GM19023 (cell line): ENCODE data around the gene SIGLEC6.

Experiments used
- ATAC-seq: cut with Tn5 transposase; IDR thresholded peaks from one replicate; pipeline ENCODE4 v1.9.1; 2021; ENCODE audit warnings: mild to moderate bottlenecking, moderate library complexity; ENCODE audit not compliant: unreplicated experiment

The SIGLEC6 gene

DNA sequence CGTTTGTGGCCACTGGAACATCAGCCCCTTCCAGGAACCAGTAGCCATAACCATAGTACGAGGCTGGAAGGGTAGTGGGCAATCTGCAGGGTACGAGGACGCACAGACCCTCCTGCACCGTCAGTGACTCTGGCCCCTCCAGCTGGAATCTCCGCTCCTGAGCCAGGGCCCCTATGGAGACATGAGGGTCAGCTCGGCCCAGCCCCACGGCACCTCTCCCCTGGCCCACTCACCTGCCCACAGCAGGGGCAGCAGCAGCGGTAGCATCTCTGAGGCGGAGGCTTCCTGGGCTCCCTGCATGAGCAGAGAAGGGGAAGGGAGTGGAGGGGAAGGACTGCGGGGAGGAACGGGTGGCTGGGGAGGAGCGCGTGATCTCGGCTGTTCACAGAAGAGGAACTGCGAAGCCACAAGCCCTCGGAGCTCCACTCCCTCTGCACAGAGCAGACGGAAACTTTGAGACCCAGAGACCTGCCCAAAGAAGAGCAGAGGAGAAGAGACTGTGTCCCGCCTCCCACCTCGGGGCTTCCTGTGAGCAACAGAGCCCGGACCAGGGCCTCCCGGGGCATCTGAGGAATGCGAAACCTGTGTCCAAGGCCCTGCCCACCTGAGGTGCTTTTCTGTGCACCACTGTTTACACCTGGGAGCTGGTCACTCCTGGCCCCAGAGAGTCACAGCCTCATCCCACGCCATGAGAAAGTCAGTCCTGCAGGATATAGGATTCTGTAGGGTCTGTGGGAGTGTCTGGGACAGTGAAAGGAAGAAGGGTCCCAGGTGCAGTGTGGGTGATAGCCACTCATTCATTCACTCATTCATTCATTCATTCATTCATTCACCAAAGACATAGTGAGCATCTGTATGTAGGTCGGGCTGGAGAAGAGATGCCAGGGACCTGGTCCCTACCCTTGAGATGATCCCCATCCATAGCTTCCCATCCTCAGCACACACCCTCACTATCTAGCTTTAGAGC, at the start of gene SIGLEC6:
Gene SIGLEC6, minus strand, starts transcription at position 322 of the 967 bp plus-strand sequence. Its CDS starts 22 bp downstream, at position 300.
- peak; percentile 62 for ATAC-seq

DNA sequence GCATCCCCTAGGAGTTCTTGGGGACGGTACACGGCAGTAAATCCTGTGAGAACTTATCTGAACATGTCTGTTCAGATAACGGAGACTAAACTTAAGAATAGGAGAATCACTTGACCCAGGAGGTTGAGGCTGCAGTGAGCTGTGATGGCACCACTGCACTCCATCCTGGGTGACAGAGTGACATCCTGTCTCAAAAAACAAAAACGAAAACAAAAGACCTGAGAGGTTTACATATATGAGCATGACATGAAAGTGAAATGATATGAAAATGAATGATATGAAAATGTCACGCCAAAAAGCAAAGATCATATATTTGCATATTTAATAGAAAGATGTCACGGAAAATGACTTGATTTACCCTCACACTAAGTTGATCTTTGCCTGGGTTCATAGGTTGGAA, 45.4 kb upstream of the SIGLEC6 start:
- ATAC-seq = no peak

DNA sequence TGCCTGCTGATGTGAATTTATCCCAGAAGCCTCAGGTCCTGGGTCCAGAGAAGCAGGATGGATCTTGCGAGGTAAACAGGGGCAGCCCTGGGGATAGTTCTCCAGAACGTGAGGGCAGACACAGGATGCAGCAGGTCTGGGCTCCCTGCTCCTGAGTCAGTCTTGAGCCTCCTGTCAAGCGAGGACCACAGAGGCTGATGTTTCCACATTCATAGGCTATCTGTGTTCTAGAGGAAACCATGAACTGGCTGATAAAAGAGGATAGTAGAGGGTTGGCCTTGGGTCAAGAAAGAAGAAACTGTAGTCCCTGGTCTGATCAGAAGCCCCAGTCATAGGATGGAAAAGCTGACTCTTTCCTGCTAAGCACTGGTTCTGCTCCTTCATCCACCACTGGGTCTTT, 41.9 kb upstream of the SIGLEC6 start:
- no peak for ATAC-seq

DNA sequence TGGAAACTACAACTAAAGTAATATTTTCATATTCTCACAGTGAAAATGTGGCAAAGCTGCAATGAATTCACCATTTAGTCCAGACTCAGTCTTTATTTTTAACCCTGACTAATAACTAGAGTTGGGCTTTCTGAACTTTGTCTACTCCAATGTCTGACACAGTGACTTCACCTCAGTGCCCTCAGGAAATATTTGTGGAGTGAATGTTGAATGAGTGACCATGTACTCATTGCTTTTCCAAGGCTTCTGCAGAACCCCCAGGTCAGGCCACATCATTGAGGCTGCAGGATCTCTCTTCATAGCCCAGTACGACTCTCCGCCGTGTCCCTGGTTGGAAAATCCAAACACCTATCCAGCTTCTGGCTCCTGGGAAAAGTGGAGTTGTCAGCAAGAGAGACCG, 41.4 kb upstream of the SIGLEC6 start:
- ATAC-seq = no peak

DNA sequence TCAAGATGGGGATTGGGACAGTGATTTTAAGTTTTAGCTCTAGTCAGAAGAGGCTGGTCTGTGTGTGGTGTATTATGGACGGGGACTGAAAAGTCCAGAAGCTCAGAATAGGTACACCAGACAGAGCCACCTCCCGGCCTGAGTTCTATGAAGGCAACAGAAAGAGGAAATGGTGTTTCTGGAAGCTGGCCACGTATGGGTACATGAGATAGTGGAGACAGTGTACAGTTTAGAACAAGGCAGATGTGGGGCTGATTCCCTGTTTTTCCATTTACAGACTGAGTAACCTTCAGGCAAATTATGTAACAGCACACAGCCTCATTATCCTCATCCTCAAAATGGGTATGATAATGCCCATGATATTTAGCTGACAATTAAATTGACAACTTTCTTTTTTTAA, 40.9 kb upstream of the SIGLEC6 start:
- no peak for ATAC-seq

DNA sequence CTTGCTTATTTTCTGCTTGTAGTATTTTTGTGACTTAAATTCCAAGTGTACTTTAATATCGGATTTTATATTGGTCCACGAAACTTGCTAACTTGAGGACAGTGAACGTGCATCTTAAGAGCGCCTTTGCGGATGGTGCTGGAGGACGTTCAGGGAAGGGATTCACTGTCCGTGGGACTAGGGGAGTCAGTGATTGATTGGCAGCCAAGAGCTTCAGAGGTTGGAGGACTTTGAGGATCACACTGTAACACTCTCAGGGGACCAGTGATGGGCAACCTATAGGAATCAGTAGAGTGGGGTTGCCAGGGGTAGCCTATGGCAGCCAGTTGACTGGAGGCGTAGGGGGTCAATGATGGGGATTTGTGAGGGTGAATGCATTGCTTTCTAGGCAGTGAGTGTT, 40.1 kb upstream of the SIGLEC6 start:
- no peak for ATAC-seq

DNA sequence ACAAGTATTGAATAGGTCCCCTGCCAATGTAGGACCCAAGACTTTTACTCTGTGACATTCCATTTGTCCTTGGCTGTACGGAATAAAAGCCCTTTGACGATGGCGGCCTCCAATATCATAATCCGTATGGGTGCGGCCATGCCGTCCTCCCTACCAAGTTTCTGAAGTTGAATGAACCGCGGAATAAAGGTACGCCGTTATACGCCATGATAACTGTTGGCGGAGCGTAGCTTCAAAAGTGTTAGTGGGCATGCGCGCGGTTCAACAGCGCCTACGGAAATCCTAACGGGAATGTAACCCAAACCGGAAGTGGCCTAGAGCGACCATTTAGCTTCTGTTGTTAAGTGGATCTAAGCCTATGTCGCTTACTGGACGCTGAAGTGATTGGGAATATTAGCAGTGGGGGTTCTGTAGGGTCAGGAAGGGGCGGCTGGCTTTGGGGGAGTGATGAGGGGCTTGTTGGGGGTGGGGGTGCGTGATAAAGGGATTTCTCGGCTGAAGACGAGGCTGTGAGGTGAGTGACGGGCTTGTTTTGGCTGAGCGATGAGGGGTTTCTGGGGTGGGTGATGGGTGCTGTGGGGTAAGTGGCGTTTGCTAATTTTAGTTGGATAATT, 39.6 kb upstream of the SIGLEC6 start, which contains the start of gene ZNF175:
Gene ZNF175, plus strand, starts transcription at position 322 of the 614 bp plus-strand sequence. CDS start 2,047 bp downstream, outside the sequence.
- ATAC-seq = peak; percentile 74

DNA sequence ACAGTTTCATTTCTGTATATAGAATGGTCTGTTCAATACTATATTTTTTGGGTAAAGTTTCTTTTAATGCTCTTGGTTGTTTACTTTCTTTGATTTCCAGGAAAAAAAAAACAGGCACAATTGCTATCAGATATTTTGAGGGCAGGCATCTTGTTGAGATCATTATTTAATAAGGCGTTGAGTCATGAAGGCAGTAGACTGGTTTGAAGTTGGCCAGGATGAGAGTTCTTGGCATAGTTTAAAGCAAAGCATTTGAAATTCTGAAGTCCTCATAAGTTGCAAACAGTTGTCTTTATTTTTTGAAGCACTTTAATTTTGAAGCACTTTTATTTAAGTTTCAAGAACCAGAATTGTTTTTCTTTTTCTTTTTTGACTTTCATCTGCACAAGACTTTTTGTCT, 37.0 kb upstream of the SIGLEC6 start:
- no peak for ATAC-seq

DNA sequence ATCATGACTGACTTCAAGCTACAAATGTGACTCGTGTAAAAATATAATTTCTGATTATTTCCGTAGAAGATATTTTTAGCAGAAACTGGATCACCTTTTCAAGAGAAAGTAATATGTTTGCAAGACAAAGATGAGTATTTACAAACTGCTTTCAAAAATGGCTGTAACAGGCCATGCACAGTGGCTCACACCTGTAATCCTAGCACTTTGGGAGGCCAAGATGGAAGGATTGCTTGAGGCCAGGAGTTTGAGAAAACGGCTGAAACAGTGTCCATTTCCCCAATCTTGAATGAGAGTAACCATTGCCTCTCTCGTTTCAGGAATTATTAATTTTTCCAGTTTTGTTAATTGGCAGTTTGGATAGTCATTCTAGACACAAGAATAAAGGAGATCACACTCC, 36.1 kb upstream of the SIGLEC6 start:
- no peak for ATAC-seq

DNA sequence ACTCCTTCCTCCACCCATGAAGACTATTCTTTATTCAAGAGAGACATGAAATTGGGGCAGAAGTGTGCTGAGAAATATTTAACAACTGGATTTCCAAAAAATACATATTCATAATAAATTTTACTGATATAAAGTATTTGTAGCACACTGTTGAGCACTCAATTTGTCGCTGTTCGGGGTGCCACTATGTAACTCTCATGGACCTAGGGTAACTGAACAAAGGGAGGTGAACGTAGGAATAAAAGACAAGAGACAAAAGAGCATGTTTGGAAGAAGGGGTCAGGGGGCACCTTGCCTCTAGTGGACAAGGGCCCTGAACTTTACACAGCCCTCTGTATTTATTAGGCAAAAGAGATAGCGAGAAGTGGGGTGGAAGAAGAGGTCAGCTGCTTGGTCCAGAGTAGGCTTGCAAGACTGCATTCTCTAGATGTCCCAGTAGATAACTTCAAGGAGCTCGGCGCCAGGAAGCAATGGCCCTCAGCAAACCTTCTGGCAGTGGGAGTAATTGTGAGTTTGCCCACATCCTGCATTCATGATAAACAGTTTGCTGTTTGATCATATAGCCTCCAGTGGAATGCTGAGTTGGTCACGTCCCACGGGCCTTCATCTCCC, 35.1 kb upstream of the SIGLEC6 start:
- no peak for ATAC-seq

DNA sequence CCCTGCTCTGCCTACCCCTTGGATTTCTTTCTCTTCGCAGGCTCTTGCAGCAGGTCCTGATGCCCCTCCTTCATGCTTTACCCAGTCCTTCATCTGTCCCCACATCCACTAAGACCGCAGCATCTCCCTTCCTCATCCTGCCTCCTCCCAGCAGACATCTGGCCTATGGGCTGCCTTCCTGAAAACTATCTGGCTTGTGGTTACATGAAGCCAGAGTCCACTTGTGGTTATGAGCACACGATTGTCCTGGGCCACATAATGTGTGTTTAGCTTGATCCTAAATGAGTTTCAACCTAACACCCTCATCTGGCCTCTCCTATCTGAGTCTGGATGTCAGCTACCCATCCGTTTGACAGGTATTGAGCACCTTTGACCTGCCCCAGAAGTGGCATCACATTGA, 34.1 kb upstream of the SIGLEC6 start:
- no peak for ATAC-seq

DNA sequence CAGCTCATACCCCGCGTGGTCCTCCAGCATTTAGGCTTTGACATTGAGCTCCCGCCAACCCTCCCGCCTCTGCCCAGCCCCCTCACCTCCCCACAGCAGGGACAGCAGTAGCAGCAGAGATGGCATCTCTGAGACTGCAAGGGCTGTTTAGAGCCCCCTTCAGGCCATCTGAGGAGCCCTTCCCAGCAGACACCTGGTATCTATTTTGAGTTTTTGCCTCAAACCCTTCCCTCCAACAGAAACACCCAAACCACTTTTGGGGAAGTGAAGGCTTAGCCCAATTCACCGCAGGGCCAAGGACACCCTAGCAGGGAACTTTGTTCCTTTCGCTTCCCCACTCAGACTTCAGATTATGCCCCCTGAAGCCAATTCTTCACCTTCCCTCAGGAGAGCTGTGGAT, 33.3 kb upstream of the SIGLEC6 start:
- no peak for ATAC-seq

DNA sequence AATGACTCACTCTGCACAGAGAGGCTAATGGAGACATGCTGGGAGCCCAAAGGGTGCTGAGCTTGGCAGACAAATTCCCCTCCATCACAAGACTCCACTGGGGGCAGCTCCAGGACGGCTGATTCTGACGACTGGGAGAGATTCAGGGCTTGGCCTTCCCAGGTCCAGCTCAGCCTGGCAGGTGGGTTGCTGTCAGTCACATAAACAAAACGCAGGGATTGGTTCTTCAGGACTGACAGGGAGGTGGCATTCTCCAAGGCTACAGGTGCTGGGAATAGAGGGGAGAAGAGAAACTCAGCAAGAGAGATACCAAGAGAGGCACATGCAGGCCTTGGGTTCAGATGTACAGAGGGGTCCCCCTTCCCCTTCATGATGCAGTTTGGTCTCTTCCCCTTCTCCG, 28.9 kb upstream of the SIGLEC6 start:
- no peak for ATAC-seq

DNA sequence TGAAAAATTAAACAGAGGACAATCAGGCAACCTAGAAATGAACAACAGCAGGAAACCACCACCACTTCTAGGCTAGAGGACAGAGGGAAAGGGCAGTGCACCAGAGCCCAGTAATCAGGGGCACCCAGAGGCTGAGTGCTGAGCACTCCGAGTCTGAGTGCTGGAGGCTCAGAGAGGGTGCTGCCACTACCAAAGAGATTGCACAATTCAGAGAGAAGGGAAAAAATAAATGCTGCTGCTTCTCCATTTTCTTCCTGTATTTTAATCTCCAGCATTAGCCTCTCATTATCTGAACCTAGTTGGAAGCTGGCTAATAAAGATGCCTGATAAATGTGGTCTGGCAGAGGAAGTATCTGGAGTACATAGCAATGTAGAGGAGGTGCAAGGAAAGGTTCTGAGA, 27.8 kb upstream of the SIGLEC6 start:
- ATAC-seq = no peak

DNA sequence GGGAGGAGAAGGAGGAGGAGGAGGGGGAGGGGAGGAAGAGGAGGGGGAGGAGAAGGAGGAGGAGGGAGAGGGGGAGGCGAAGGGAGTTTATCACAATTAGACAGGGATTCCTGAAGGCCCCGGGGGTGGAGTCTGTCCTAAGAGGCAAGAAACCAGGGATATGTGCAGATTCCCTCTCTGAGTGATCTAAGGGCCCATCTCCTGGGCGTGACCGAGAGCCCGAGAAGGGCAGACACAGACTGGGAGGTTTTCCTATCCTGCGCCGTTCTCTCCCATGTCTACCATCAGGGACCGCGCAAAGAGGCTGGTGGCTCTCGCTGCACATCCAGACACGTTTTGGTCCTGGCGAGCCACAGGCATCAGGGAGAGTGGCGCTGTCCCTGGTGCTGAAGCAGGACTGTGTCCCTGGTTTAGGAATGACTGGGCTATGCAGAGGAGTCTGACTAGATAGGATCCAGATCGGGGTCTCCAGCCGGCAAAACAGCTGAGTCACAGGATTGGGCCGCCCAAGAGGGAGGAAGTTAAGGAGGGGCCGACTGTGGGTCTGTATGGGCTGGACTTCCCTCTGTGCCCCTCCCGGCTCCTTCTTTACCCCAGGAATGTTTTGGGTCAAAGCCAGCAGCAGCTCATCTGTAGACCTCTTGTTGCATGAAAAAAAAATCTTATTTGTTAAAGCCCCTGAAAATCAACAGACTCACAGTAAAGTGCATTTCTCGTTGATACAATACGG, 21.7 kb upstream of the SIGLEC6 start:
- ATAC-seq = no peak

DNA sequence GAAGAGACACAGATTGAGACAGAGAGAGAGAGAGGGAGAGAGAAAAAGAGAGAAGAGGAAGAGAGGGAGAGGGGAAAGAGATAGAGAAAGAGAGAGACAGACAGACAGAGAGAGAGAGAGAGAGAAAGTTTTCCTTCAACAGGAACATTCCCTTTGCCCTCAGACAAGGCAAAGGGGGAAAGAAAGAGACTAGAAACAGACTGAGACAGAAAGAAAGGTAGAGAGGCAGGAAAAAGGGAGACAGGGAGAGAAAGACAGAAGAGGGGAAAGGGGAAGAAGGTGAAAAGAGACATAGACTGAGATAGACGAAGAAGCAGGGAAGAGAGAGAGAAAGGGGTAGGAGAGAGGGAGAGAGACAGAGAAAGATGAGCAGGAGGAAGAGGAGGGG, 21.1 kb upstream of the SIGLEC6 start:
- no peak for ATAC-seq

DNA sequence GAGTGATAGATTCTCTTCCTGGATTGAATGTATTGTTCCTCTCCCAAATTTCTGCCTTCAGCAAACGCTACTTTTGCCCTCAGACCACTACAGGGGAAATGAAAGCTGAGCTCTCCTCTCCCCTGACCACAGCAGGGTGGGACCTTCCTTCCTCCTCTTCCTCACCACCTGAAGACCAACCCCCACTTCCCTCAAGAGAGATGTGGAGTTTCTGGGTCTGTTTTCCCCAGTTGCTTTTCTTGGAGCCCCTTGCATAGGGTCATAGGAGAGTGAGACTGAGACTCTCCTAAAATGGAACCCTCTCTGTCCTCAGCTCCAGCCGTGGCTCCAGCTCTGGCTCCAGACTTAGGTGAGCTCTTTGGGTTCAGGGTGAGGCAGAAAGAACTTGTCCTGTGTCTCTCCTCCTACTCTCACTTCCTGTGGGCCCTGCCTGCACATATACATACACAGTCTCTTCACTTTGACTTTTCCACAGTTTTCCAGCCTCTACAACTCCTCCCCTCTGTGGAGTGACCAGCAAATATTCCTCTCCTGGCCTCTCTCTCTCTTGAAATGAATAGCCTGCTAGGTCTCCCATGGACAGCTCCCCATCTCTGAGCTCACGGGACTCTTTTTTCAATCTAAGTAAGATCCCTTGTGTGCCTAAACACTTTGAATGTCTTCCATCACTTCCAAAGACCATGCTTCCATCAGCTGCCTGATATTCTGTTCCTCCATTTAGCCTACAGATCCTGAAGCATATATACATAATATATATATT, 20.4 kb upstream of the SIGLEC6 start:
- ATAC-seq = no peak

DNA sequence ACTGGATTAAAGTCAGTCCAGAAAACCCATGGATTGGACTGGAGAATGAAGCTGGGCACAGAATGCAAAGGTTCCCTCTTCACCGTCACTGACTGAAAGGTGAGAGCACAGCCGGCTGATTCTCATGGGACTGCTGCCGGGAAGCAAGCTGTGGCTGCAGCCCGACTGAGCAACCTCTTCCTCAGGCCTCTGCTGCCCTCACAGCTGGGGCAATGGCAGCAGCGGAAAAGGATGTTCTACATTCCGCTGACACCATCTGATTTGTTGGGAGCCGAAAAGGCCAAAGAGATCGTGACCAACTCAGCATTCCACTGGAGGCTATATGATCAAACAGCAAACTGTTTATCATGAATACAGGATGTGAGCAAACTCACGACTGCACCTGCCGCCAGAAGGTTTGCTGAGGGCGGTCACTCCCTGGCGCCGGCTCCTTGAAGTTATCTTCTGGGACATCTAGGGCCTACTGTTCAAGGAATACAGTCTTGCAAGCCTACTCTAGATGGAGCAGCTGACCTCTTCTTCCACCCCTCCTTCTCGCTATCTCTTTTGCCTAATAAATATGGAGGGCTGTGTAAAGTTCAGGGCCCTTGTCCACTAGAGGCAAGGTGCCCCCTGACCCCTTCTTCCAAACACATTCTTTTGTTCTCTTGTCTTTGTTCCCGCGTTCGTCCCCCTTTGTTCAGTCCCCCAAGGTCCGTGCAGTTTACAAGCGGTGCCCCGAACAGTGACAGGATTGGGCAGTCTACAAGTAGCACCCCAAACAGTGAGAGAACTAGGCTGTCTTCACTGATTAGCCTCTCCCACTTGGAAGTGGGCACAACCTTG, 19.6 kb upstream of the SIGLEC6 start:
- ATAC-seq = no peak

DNA sequence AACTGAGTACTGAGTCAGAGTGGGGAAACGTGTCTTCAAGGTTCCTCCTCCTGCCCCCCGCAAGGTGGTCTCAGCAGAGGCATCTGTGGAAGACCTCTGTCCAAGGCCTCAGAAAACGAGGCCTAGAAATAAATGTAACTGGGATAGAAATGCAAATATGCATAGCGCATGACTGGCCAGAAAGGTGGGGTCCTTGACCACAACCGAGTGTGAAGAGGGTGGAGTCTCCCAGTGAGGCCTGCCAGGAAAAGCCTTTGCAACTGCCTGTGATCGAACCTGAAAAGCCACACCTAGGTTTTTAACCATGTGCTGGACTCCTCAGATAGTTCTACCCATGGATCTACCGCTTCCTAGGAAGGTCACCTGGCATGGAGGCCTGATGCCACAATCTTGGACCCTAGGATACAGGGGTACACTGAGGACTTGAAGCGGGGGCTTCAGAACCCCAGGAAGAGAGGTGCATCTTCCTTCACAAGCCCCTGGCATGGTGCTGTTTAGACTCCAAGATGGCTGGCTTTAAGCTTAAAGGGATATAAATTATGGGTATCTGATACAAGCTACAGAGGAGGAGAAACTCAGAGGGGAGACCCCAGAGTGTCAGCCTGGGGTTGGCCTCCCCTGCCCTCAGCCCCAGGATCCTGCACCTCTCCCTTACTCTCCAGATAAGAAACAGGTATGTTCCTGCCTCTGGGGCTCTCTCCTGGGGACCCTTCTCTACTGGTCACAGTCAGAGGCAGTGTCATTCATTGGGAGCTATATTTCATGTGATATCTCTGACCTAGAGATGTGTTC, 18.3 kb upstream of the SIGLEC6 start:
- no peak for ATAC-seq
